PC-9 (cell line): ENCODE data around the gene SLC51B. TPM values are rescaled to one million over a fixed set of nuclear protein-coding genes. Genes with fewer than 3 reads are reported as not detected.

ENCODE experiments used
- BruUV-seq: library from RNA; stranded (reverse); fragments of 400-500 nt; replicated peaks from 2 replicates; lab custom pipeline; 2021; lab: Mats Ljungman, UMichigan
- CTCF ChIA-PET: fragments of 300-600 bp; sonication (Branson Sonifier 250); formaldehyde crosslinking; loops from one replicate; lab custom pipeline; 2022; ENCODE audit warnings: antibody characterized with exemption; lab: Charles Lee
- POLR2A ChIA-PET: fragments of 300-600 bp; sonication (Branson Sonifier 250); formaldehyde crosslinking; loops from one replicate; lab custom pipeline; 2022; ENCODE audit warnings: antibody characterized with exemption; ENCODE audit not compliant: unreplicated experiment; lab: Charles Lee
- DNase-seq, 2 experiments: peaks; one replicate each; pipeline versions ENCODE4 v3.0.0 to v3.0.0-alpha.2; 2015 to 2022; ENCODE audit warnings: mixed read lengths in 1 of 2
- H2AFZ ChIP-seq: fragments of 200-600 bp; sonication (generic); 2 replicates; pipeline ENCODE4 v1.8.1; 2017; ENCODE audit warnings: antibody characterized with exemption
- H3F3A ChIP-seq: fragments of 200-600 bp; sonication (generic); 2 replicates; pipeline ENCODE4 v1.8.1; 2017; ENCODE audit warnings: antibody characterized with exemption, mild to moderate bottlenecking, low read depth; ENCODE audit not compliant: insufficient read depth
- H3K27ac ChIP-seq: fragments of 200-600 bp; sonication (generic); 2 replicates; pipeline ENCODE4 v1.6.1; 2016; ENCODE audit warnings: mixed run types
- H3K27me3 ChIP-seq: fragments of 200-600 bp; sonication (generic); 2 replicates; pipeline ENCODE4 v1.6.1; 2016; ENCODE audit warnings: low read depth, mixed run types; ENCODE audit not compliant: insufficient read depth
- H3K36me3 ChIP-seq: fragments of 200-600 bp; sonication (generic); 2 replicates; pipeline ENCODE4 v1.6.1; 2016; ENCODE audit warnings: low read depth, mixed run types
- H3K4me1 ChIP-seq: fragments of 200-600 bp; sonication (generic); replicated peaks from 2 replicates; pipeline ENCODE4 v1.6.1; 2016; ENCODE audit warnings: mixed run types; ENCODE audit not compliant: insufficient read depth
- H3K4me2 ChIP-seq: fragments of 200-600 bp; sonication (generic); 2 replicates; pipeline ENCODE4 v1.6.1; 2017; ENCODE audit warnings: mixed run types
- H3K4me3 ChIP-seq: fragments of 200-600 bp; sonication (generic); 2 replicates; pipeline ENCODE4 v1.6.1; 2016; ENCODE audit warnings: mixed run types
- H3K79me2 ChIP-seq: fragments of 200-600 bp; sonication (generic); 2 replicates; pipeline ENCODE4 v1.6.1; 2017; ENCODE audit warnings: low read depth, mixed run types
- H3K9me2 ChIP-seq: fragments of 200-600 bp; sonication (generic); 2 replicates; pipeline ENCODE4 v1.8.1; 2017; ENCODE audit warnings: mild to moderate bottlenecking; ENCODE audit not compliant: insufficient read depth
- H3K9me3 ChIP-seq: fragments of 200-600 bp; sonication (generic); 2 replicates; pipeline ENCODE4 v1.8.1; 2016; ENCODE audit warnings: low read depth; ENCODE audit not compliant: insufficient read depth
- H4K20me1 ChIP-seq: fragments of 200-600 bp; sonication (generic); 2 replicates; pipeline ENCODE4 v1.8.1; 2017; ENCODE audit not compliant: insufficient read depth
- EZH2 ChIP-seq: fragments of 200-600 bp; sonication (generic); IDR thresholded peaks from 2 replicates; pipeline ENCODE4 v1.8.0; 2017; ENCODE audit warnings: antibody characterized with exemption, low read depth
- intact Hi-C: fragments of 100-400 bp; cut with micrococcal nuclease; formaldehyde crosslinking; loops from one replicate; pipeline ENCODE4 v1.10.0; 2022; ENCODE audit not compliant: unreplicated experiment
- total RNA-seq: library from RNA; stranded (reverse); gene quantifications from 2 replicates; pipeline ENCODE4 v1.2.3, GENCODE V29; 2021
- TF ChIP-seq, protein P1 (sequence below): fragments of 200-600 bp; sonication (generic); conservative IDR thresholded peaks from 2 replicates; pipeline ENCODE4 v1.6.1; 2017; ENCODE audit warnings: mixed run types, antibody characterized with exemption, mild to moderate bottlenecking, moderate library complexity

SLC51B gene
- total RNA-seq, 1 experiment from 2014 or later = not detected

DNA sequence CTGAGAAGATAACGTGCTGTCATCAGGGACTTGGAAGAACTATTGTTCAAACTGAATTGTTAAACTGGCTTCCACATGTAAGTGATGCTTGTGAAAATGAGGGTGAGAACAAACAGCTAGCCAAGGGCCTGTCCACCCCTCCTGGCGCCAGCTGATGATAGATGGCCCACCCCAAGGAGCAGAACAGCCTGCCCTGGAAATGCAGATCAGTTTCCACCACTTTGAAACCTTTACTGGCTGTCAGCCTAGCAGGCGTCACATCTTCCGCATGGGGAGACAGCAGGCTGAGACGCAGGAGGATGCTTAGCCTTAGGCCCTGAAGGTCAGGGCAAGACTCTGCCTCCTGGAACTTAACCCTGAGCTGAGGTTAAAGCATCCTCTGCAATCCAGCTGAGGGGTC, 6.4 kb upstream of the SLC51B start:
- Histone ChIP-seq H3K4me3 (no peak overlapping the region), H3K4me2 (no peak overlapping the region), H3K79me2 (no peaks in the 10 kb centered on the region), H3K27me3 (no peaks in the 10 kb centered on the region), H3K27ac (no peak overlapping the region), H3K4me1 (peaks cover 5% of the 10 kb centered on the region; the same call in 1 of the 2 replicates), H4K20me1 (no peaks in the 10 kb centered on the region), H3K9me2 (no peaks in the 10 kb centered on the region), H3F3A (peaks cover 3% of the 10 kb centered on the region; the same call in 1 of the 2 replicates), H3K36me3 (no peaks in the 10 kb centered on the region), H3K9me3 (no peaks in the 10 kb centered on the region), H2AFZ (no peak overlapping the region)
- ChIA-PET CTCF (no interaction called here), POLR2A (no interaction called here)
- BruUV-seq = no TSS peak
- DNase-seq = no peak
- intact Hi-C loops = no loop called here
- TF ChIP-seq EZH2 = no peak
- TF ChIP-seq, protein P1, sequence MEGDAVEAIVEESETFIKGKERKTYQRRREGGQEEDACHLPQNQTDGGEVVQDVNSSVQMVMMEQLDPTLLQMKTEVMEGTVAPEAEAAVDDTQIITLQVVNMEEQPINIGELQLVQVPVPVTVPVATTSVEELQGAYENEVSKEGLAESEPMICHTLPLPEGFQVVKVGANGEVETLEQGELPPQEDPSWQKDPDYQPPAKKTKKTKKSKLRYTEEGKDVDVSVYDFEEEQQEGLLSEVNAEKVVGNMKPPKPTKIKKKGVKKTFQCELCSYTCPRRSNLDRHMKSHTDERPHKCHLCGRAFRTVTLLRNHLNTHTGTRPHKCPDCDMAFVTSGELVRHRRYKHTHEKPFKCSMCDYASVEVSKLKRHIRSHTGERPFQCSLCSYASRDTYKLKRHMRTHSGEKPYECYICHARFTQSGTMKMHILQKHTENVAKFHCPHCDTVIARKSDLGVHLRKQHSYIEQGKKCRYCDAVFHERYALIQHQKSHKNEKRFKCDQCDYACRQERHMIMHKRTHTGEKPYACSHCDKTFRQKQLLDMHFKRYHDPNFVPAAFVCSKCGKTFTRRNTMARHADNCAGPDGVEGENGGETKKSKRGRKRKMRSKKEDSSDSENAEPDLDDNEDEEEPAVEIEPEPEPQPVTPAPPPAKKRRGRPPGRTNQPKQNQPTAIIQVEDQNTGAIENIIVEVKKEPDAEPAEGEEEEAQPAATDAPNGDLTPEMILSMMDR = no peak

DNA sequence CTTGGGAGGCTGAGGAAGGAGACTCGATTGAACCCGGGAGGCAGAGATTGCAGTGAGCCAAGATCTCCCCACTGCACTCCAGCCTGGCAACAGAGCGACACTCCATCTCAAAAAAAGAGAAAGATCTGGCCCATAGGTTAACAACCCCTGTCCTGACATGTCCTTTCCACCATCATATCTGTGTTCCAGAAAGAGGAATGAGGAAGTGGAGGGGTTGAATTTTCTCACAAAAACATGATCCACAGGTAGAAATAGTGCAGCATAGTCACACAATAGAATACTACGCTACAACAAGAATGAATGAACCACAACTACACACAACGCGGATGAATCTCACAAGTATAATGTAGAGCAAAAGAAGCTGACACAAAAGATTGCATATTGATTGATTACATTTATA, 4.7 kb upstream of the SLC51B start:
- Histone ChIP-seq H3K9me3 (no peaks in the 10 kb centered on the region), H3F3A (peaks cover 13% of the 10 kb centered on the region), H3K4me2 (no peak overlapping the region), H3K4me3 (no peak overlapping the region), H3K4me1 (peaks cover 19% of the 10 kb centered on the region), H4K20me1 (no peaks in the 10 kb centered on the region), H3K27ac (no peak overlapping the region), H3K36me3 (no peaks in the 10 kb centered on the region), H2AFZ (no peak overlapping the region), H3K79me2 (no peaks in the 10 kb centered on the region), H3K27me3 (no peaks in the 10 kb centered on the region), H3K9me2 (no peaks in the 10 kb centered on the region)
- no TSS peak for BruUV-seq
- intact Hi-C loops = no loop called here
- DNase-seq = no peak
- POLR2A ChIA-PET = interaction anchor here (0.6 kb wide), 1 partner anchor 15 kb away, joined by 4 read pairs; no protein-coding TSS in a partner anchor
- TF ChIP-seq EZH2 = no peak
- TF ChIP-seq, protein P1 = no peak
- CTCF ChIA-PET = no interaction called here

DNA sequence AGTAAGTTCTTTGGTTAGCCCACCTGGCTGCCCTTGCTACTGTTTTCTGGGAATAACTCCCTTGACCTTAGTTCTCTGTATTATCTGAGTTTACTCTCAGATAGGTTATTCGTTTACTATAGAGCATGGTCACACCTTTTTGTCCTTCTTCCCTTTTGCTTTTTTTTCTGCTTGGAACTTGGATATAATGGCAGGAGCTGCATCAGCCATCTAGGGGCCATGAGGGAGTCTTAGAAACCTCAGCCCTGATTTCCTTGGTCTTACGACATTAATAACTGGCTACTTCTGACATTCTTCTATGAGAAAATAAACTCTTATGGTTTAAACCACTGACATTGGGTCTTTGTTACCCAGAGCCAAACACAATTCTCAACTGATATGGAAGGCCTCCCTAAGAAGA, 3.4 kb upstream of the SLC51B start:
- Histone ChIP-seq H4K20me1 (no peaks in the 10 kb centered on the region), H3F3A (peaks cover 16% of the 10 kb centered on the region), H3K9me2 (no peaks in the 10 kb centered on the region), H3K4me2 (no peak overlapping the region), H3K27ac (no peak overlapping the region), H3K36me3 (no peaks in the 10 kb centered on the region), H3K9me3 (no peaks in the 10 kb centered on the region), H2AFZ (no peak overlapping the region), H3K4me1 (peaks cover 23% of the 10 kb centered on the region), H3K79me2 (no peaks in the 10 kb centered on the region), H3K27me3 (no peaks in the 10 kb centered on the region), H3K4me3 (no peak overlapping the region)
- DNase-seq = no peak
- intact Hi-C loops = no loop called here
- ChIA-PET CTCF (no interaction called here), POLR2A (no interaction called here)
- TF ChIP-seq, protein P1 = no peak
- no peak for TF ChIP-seq EZH2
- BruUV-seq = no TSS peak
